NCI-H526 (cell line): Measurements from ENCODE around the gene B3GALT4.

ENCODE experiments used
- DNase-seq, 2 experiments: peaks; one replicate each; lab custom pipeline; 2025; lab: John Stamatoyannopoulos, UW

The B3GALT4 gene

GRCh38 chr6:33292996-33293682 lies 16.2 kb downstream of the B3GALT4 start:
- DNase-seq = no peak

GRCh38 chr6:33294086-33294823 lies 17.3 kb downstream of the B3GALT4 start:
- no peak for DNase-seq

- no peak for DNase-seq
Observed at GRCh38 chr6:33295621-33296369, 18.9 kb downstream of the B3GALT4 start.

GRCh38 chr6:33296797-33297405 lies 20.0 kb downstream of the B3GALT4 start:
- DNase-seq = no peak

GRCh38 chr6:33297406-33297955 lies 20.6 kb downstream of the B3GALT4 start:
- DNase-seq = peak; percentile 21 to 66

- peak; percentile 46 to 76 for DNase-seq
Observed at GRCh38 chr6:33297956-33298772, 21.2 kb downstream of the B3GALT4 start.

GRCh38 chr6:33298773-33299236 lies 21.9 kb downstream of the B3GALT4 start, which contains the start of gene RGL2:
Gene RGL2 (minus strand): TSS chr6:33298942. CDS start chr6:33298610, 332 bp downstream.
- DNase-seq = peak; percentile 55 to 74

- DNase-seq = peak; percentile 92 to 97
Observed at GRCh38 chr6:33299237-33299944, 22.5 kb downstream of the B3GALT4 start.

GRCh38 chr6:33301877-33302276 lies 25.0 kb downstream of the B3GALT4 start:
- no peak for DNase-seq

GRCh38 chr6:33304216-33304615 lies 27.3 kb downstream of the B3GALT4 start:
- no peak for DNase-seq

- DNase-seq = no peak
Observed at GRCh38 chr6:33305052-33305451, 28.1 kb downstream of the B3GALT4 start.

GRCh38 chr6:33306356-33306755 lies 29.4 kb downstream of the B3GALT4 start:
- no peak for DNase-seq

- DNase-seq = peak; percentile 86 to 91
Observed at GRCh38 chr6:33312361-33313104, 35.6 kb downstream of the B3GALT4 start.

GRCh38 chr6:33313105-33313708 lies 36.3 kb downstream of the B3GALT4 start:
- DNase-seq = peak; percentile 42 to 66

GRCh38 chr6:33313709-33314514 lies 37.0 kb downstream of the B3GALT4 start, which contains the start of gene TAPBP:
Gene TAPBP (minus strand): TSS chr6:33314078. CDS start chr6:33314041, 37 bp downstream.
- peak; percentile 63 to 70 for DNase-seq

GRCh38 chr6:33314515-33314942 lies 37.6 kb downstream of the B3GALT4 start:
- peak; percentile 27 to 56 for DNase-seq

- DNase-seq = peak; percentile 27 to 87
Observed at GRCh38 chr6:33314943-33315792, 38.2 kb downstream of the B3GALT4 start.
